Stimulated activated CD8-positive, alpha-beta memory T cell treated with anti-CD3 and anti-CD28 coated beads, Interleukin-15, amount 100 ng/mL, for 24 hours (primary cell): Measurements from ENCODE around the gene CAND1.
"Not testable (repeated sequence)": the region's sequence is repeated elsewhere in the genome, so short reads cannot be mapped to it uniquely, and the experiment has no call there.

Experiments used
- DNase-seq: peaks from one replicate; pipeline ENCODE4 v3.0.0-alpha.2; 2020; ENCODE audit warnings: low read depth

Gene CAND1

GRCh38 chr12:67280572-67280971, 11.4 kb downstream of the CAND1 start:
- DNase-seq: no peak

DNA sequence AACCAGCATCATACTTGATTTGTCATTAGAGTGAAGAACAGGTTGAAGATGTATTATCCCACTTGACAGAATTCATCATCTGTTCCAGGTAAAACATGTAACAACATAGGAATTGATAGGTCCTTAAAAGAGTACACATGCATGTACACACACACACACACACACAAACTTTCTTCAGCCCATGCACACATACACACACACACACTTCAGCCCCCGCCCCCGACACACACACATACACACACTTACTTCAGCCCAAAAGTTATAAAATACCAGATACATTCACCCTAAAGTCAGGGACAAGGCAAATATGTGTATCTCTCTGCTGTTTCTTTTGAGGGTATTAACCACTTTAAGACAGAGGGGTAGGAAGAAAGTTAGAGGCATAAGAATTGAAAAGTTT, 15.4 kb downstream of the CAND1 start:
- DNase-seq: no peak

- no peak for DNase-seq
Measured at GRCh38 chr12:67286257-67286656, 17.1 kb downstream of the CAND1 start.

DNA sequence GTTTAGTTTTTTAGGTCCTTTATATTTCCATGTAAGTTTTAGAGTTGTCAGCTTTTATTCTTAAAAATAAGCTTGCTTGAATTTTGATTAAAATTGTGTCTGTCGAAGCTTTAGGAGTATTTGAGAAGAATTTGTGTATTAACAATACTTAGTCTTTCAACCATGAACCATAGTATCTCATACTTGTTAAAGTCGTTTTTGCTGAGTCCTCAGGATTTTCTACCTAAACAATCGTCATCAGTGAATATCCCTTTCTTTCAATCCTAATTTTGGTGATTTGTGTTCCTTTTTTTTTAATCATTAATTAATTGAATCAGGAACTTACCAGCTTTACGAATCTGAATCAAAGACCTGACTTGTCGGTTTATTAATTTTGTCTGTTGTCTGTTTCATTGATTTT, 18.2 kb downstream of the CAND1 start:
- DNase-seq: no peak

DNA sequence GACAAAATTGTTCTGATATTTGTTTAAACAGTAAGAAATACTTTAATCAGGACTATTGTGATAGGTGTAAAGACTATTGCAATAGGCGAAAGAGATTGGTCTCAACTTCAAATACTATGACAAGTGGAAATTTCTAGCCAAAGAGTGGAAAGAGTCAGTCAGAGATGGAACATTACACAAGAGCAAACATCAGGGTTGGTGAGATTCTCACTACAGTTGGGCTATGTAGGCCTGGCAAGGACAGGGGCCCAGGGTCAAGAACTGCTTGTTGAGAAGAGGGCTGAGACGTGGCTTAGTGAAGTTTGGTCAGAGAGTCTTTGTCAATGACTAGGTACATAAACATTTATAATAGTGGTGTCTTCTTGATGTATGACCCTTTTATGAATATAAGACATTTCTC, 19.4 kb downstream of the CAND1 start:
- DNase-seq: no peak

GRCh38 chr12:67290378-67290777, 21.2 kb downstream of the CAND1 start:
- no peak for DNase-seq

DNA sequence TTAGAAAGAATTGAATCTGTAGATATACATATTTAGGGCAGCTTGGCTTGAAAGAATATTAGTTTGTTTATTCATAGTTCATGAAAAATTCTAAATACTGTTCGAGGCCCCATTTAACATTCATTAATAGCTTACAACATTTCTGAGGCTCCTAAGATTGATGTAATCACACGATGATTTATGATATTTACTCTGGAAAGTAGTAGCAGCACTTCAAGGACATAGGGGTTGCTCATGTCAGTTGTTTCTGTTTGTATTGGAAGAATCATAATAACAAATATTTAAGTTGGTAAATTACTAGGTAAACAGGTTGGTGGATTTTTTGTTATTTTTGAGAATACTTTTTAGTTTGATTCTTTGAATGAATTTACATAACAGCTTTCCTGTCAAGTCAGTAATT, 30.4 kb downstream of the CAND1 start:
- no peak for DNase-seq

DNA sequence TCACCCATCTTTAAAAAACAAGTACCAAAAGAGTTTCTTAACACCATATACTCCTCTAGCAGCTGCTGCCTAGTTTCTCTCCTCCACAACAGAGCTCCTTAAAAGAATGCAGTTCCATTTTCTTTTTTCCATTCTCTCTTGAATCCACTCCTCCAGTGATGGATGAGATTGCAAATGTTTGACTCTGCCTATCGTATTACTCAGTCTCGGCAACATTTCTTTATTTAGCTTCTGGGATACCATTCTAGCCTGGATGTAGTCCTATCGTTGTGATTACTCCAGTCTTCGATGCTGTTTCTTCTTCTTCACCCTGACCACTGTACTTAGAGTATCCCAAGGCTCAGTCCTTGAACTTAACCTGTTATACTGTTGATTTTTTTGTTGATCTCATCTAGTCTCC, 30.8 kb downstream of the CAND1 start:
- DNase-seq: no peak

- DNase-seq: no peak
Measured at GRCh38 chr12:67302162-67302561, 33.0 kb downstream of the CAND1 start.

- DNase-seq: no peak
Measured at GRCh38 chr12:67305544-67305943, 36.4 kb downstream of the CAND1 start.

GRCh38 chr12:67306712-67307111, 37.6 kb downstream of the CAND1 start:
- no peak for DNase-seq

DNA sequence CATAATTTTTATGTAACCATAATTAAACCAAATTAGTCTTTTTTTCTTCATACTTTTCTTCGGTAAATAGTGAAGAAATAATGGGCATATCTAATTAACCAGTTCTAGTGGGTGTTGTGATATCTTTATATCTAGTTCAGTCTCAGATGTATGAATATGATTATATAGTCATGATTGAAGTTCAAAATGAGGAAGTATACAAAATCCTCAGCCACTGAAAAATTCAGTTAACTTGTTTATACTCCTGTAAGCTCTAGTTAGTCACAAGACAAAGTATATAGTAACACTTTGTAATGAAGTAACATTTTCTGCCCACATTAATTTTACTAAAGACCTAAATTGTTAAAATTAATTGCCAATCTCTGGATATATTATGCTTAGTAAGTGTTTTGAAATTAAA, 46.5 kb downstream of the CAND1 start:
- DNase-seq: no peak

- no peak for DNase-seq
Measured at GRCh38 chr12:67318786-67319185, 49.6 kb downstream of the CAND1 start.

DNA sequence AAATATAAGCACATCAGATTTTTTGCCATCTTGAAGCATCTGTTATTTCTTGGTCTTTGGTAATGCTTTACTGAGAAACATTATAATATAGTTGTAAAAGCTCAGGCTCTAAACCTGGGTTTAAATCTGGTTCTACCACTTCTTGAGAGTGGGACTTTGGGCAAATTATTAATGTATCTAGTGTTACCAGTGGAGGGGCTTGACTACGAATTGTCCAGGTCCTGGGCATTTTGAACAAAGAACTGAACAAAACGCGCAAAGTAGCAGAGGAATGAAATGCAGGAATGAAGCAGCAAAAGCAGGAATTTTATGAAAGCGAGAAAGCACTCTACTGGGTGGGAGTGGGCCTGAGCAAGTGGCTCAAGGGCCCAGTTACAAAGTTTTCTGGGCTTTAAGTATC, 50.8 kb downstream of the CAND1 start:
- DNase-seq: no peak

DNA sequence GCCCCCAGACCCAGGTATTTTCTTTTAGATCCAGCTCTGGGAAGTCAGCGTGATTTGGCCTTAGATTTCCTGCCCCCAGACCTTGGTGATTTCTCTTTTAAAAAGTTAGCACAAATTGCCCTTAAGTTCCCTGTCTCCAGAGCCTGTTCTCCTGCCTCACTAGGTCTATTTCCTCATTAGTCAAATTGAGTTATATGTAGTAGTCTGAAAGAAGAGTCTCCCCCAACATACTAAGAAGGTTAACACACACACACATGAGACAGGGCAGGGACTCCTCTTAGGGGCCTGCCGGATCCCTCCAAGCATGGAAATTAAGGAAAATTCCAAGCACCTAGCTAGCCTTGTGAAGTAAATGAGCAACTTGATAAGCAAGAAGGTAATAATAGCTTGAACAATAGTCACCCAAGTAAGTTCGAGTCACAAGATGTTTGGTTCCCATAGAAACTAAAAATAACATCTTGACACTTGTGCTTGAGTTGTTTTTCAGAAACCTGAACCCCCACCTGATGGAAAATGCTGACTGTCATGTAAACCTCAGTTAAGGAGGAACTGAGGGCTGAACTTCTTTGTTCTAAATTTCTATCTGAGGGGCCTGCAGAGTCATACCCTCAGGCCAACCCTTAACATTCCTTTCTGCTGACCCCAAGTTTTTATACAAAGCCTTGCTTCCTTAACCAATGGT, 51.6 kb downstream of the CAND1 start:
- no peak for DNase-seq

GRCh38 chr12:67322580-67322979, 53.4 kb downstream of the CAND1 start:
- no peak for DNase-seq

- DNase-seq: no peak
Measured at GRCh38 chr12:67323007-67323406, 53.8 kb downstream of the CAND1 start.

- DNase-seq: no peak
Measured at GRCh38 chr12:67326637-67327036, 57.5 kb downstream of the CAND1 start.

GRCh38 chr12:67327466-67327865, 58.3 kb downstream of the CAND1 start:
- no peak for DNase-seq

DNA sequence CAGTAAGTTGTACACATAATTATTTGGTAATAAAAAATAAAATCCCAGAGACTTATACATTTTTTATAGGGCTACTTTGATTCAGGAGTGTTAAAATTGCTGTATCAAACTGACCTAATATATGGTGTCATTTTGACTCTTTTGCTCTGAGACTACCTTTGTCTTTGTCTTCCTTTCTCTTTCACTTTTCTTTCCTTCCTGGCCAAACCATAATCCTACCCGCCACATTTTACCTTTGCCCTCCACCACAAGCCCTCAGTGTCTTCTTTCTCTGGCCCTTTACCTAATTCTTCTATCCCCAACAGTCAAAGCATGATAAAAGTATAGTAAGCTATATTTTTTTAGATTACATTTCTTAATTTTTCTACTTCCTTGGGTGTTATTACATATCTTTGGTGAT, 62.0 kb downstream of the CAND1 start:
- DNase-seq: no peak

- DNase-seq: no peak
Measured at GRCh38 chr12:67331828-67332227, 62.7 kb downstream of the CAND1 start.

DNA sequence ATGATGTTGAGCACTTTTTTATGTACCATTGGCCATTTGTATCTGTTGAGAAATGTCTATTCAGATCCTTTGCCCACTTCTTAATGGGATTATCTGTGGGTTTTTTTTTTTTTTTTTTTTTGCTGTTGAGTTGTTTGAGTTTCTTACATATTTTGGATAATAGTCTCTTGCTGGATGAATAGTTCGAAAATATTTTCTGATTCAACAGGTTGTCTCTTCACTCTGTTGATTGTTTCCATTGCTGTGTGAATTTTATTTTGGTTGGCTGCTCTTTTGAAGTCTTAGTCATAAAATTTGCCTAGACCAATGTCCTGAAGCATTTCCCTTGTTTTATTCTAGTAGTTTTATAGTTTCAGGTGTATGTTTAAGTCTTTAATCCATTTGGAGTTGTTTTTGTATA, 64.5 kb downstream of the CAND1 start:
- DNase-seq: no peak

DNA sequence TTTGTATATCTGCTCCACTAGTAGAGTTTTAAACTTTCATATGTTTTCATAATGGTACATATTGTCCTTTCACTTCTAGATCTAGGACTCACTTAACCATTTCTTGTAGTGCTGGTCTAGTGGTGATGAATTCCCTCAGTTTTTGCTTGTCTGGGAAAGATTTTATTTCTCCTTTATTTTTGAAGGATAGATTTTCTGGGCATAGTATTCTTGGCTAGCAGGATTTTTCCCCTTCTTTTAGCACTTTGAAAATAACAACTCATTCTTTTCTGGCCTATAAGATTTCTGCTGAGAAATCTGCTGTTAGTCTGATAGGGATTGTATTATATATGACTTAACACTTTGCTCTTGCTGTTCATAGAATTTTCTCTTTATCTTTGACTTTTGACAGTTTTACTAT, 69.3 kb downstream of the CAND1 start:
- no peak for DNase-seq

DNA sequence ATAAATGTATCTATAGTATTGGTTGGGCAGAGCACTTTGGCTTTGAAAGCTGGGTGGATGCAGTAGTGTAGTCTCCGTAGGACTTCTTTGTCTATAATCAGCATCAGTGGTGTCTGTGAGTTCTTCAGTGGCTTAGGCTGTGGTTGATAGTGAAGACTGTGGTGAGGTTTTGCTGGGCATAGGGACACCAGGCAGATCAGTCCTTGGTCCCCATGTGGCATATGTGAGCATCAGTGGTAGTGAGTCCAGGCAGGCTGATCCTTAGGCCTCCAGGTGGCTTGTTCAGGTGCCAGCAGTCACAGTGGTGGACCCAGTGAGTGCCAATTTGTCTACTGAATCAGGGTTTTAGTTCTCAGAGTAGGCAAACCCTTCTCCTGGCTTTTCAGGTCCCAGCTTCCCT, 70.4 kb downstream of the CAND1 start:
- DNase-seq: no peak

GRCh38 chr12:67341086-67341485, 71.9 kb downstream of the CAND1 start:
- DNase-seq: not testable (repeated sequence)
